ENCODE measurements around the gene SLC22A3. TPM values are rescaled to one million over a fixed set of nuclear protein-coding genes. Genes with fewer than 3 reads are reported as not detected.

The SLC22A3 gene
- total RNA-seq, 1 donor from 2014 or later, result 0.18 TPM

GRCh38 chr6:160382946-160383345, 34.8 kb downstream of the SLC22A3 start:
- Mint-ChIP-seq H3K4me3 (ENCODE audit: unreplicated experiment) (no peak overlapping the region), H3K4me1 (ENCODE audit: unreplicated experiment) (no peaks in the 10 kb centered on the region), H3K36me3 (ENCODE audit: low read depth, unreplicated experiment) (no peaks in the 10 kb centered on the region), H3K9me3 (ENCODE audit: unreplicated experiment) (no peaks in the 10 kb centered on the region), H3K27ac (ENCODE audit: unreplicated experiment) (no peak overlapping the region), H3K27me3 (ENCODE audit: unreplicated experiment) (no peaks in the 10 kb centered on the region)
- no peak for TF ChIP-seq CTCF (IDR thresholded peaks at IDR 0.05; ENCODE audit: unreplicated experiment)
- DNase-seq (ENCODE audit: low spot score), result no peak

- no peak overlapping the region for H3K4me3 Mint-ChIP-seq (ENCODE audit: unreplicated experiment)
- TF ChIP-seq CTCF (IDR thresholded peaks at IDR 0.05; ENCODE audit: unreplicated experiment), result no peak
- no peak overlapping the region for H3K27ac Mint-ChIP-seq (ENCODE audit: unreplicated experiment)
- no peak for DNase-seq (ENCODE audit: low spot score)
- no peaks in the 10 kb centered on the region for H3K4me1 Mint-ChIP-seq (ENCODE audit: unreplicated experiment)
- H3K27me3 Mint-ChIP-seq (ENCODE audit: unreplicated experiment), result peaks cover 1% of the 10 kb centered on the region
- H3K9me3 Mint-ChIP-seq (ENCODE audit: unreplicated experiment), result no peaks in the 10 kb centered on the region
- no peaks in the 10 kb centered on the region for H3K36me3 Mint-ChIP-seq (ENCODE audit: low read depth, unreplicated experiment)
Observed at GRCh38 chr6:160386869-160387530, 38.8 kb downstream of the SLC22A3 start.

GRCh38 chr6:160387916-160388643, 39.9 kb downstream of the SLC22A3 start:
- TF ChIP-seq CTCF (IDR thresholded peaks at IDR 0.05; ENCODE audit: unreplicated experiment), result no peak
- Mint-ChIP-seq H3K4me1 (ENCODE audit: unreplicated experiment) (no peaks in the 10 kb centered on the region), H3K36me3 (ENCODE audit: low read depth, unreplicated experiment) (no peaks in the 10 kb centered on the region), H3K27ac (ENCODE audit: unreplicated experiment) (no peak overlapping the region), H3K4me3 (ENCODE audit: unreplicated experiment) (no peak overlapping the region), H3K27me3 (ENCODE audit: unreplicated experiment) (peaks cover 1% of the 10 kb centered on the region), H3K9me3 (ENCODE audit: unreplicated experiment) (no peaks in the 10 kb centered on the region)
- DNase-seq (ENCODE audit: low spot score), result no peak

GRCh38 chr6:160388922-160389321, 40.7 kb downstream of the SLC22A3 start:
- Mint-ChIP-seq H3K4me1 (ENCODE audit: unreplicated experiment) (no peaks in the 10 kb centered on the region), H3K36me3 (ENCODE audit: low read depth, unreplicated experiment) (no peaks in the 10 kb centered on the region), H3K4me3 (ENCODE audit: unreplicated experiment) (no peak overlapping the region), H3K9me3 (ENCODE audit: unreplicated experiment) (no peaks in the 10 kb centered on the region), H3K27ac (ENCODE audit: unreplicated experiment) (no peak overlapping the region), H3K27me3 (ENCODE audit: unreplicated experiment) (peaks cover 1% of the 10 kb centered on the region)
- DNase-seq (ENCODE audit: low spot score), result no peak
- TF ChIP-seq CTCF (IDR thresholded peaks at IDR 0.05; ENCODE audit: unreplicated experiment), result no peak
